DOHH2 (cell line): ENCODE results near the gene PTAR1.

Experiments used
- CTCF ChIP-seq: fragments of 200-600 bp; sonication (generic); IDR thresholded peaks from one replicate; pipeline ENCODE4 v1.5.1; 2014; ENCODE audit warnings: antibody characterized with exemption, mild to moderate bottlenecking, low read depth, low read length; ENCODE audit not compliant: poor library complexity, severe bottlenecking
- EZH2phosphoT487 ChIP-seq: fragments of 200-600 bp; sonication (generic); IDR thresholded peaks from 2 replicates; pipeline ENCODE4 v1.6.1; 2017; ENCODE audit warnings: borderline replicate concordance, mild to moderate bottlenecking, antibody characterized with exemption, low read length, moderate library complexity, mixed read lengths

- TF ChIP-seq CTCF = no peak
- no peak for TF ChIP-seq EZH2phosphoT487
These were observed 75.9 kb downstream of the PTAR1 start for GRCh38 chr9:69683927-69684326.
